ENCODE measurements around the gene ERI3. TPM values are rescaled to one million over a fixed set of nuclear protein-coding genes. Genes with fewer than 3 reads are reported as not detected.
"Not testable (repeated sequence)": the region's sequence is repeated elsewhere in the genome, so short reads cannot be mapped to it uniquely, and the experiment has no call there.

Gene ERI3
- total RNA-seq, 2 donors from 2014 or later: 26.3 to 58.8 TPM

DNA sequence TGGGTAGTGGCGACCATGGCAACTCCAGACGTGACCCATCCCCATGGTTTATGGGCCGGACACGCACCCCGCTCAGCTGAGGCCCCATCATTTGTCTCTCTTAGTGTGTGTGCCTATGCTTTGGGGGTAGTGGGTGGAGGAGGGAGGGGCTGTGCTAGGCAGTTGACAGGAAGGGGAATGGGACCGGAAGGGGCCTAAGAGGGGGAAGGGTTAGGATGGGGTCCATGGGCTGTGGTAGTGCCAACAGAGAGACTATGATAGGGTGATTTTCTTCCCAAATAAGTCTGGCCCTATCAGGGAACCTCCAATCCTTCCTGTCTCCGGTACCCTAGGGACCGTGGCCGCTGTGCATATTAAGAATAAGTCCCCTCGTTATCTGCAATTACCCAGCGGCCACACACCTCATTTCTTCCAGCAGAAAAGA, 131.9 kb downstream of the ERI3 start:
- DNase-seq (ENCODE audit: low spot score in 2 of 2) (peak in 1 of 2 donors; percentile 46), ATAC-seq (no peak)
- H3K9me3 Mint-ChIP-seq: peaks cover 0 to 4% of the 10 kb centered on the region in 2 donors
- no peaks in the 10 kb centered on the region for H3K36me3 Mint-ChIP-seq
- peak overlapping the region; percentile 31 to 58 for H3K27ac Mint-ChIP-seq

GRCh38 chr1:44222397-44223186, 132.5 kb downstream of the ERI3 start:
- DNase-seq (ENCODE audit: low spot score in 2 of 2) (no peak), ATAC-seq (no peak)
- peaks cover 0 to 4% of the 10 kb centered on the region in 2 donors for H3K9me3 Mint-ChIP-seq
- H3K36me3 Mint-ChIP-seq: no peaks in the 10 kb centered on the region
- H3K27ac Mint-ChIP-seq: peak overlapping the region; percentile 20 to 31

DNA sequence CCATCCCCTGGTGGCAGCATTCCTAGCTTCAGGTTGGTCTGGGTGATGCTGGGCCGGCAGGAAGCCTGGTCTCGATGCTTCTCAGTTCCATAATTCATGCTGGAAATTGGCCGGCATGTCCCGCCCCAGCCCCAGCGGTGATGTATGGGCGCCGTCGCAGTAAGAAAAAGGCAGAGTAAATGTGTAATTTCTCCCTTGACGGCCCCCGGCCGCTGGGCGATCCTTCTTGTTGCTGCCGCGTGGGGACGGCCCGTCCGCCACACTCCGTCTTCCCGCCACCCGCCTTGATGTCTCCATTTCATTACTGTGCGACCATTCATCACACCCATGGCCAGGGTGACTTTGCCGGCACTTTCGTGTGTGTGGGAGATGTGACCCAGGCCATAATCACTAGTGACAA, 133.3 kb downstream of the ERI3 start:
- no peaks in the 10 kb centered on the region for H3K36me3 Mint-ChIP-seq
- peak overlapping the region in 1 of 2 donors; percentile 78 for H3K27ac Mint-ChIP-seq
- DNase-seq (ENCODE audit: low spot score in 2 of 2) (no peak), ATAC-seq (no peak)
- peaks cover 0 to under 1% of the 10 kb centered on the region in 2 donors for H3K9me3 Mint-ChIP-seq

DNA sequence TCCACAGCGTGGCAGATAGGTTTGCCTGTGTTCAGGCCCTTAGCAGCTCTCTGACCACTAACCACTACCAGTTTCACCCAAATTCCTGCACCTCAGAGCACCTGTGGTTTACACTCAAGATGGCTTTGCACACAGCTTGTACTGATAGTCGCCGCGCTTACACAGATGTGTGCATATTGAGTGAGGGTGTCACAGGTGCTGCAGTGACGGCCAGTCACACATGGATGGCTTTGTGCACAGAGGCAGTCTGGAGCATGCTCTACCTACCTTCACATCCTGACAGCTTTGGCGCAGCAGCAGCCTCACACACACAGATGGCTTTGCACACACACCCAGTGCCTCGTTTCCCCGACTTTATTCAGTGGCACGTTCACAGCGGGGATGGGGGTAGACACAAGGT, 134.3 kb downstream of the ERI3 start:
- Mint-ChIP-seq H3K36me3 (no peaks in the 10 kb centered on the region), H3K9me3 (no peaks in the 10 kb centered on the region), H3K27ac (peak overlapping the region in 1 of 2 donors; percentile 31)
- DNase-seq (ENCODE audit: low spot score in 2 of 2) (no peak), ATAC-seq (peak in 1 of 2 donors; percentile 33)

DNA sequence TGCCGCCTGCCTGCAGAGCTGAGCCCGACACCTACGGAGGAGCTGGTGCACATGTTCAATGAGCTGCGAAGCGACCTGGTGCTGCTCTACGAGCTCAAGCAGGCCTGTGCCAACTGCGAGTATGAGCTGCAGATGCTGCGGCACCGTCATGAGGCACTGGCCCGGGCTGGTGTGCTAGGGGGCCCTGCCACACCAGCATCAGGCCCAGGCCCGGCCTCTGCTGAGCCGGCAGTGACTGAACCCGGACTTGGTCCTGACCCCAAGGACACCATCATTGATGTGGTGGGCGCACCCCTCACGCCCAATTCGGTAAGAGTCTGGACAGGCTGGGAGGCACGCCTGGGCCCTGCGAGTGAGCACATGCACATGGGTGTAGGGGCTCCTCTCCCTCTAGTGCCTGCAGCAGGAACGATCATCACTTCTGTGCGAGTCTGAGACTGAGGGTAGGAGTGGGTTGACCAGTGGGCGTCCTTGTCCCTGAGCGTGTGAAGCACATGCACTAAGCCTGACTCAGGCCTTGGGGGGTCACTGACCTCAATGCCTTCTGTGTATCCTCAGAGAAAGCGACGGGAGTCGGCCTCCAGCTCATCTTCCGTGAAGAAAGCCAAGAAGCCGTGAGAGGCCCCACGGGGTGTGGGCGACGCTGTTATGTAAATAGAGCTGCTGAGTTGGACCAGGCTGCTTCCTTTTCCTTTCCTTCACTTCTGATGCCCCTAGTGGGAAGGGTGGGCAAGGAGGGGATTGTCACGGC, 134.9 kb downstream of the ERI3 start:
- H3K9me3 Mint-ChIP-seq: no peaks in the 10 kb centered on the region
- DNase-seq (ENCODE audit: low spot score in 2 of 2): no peak
- no peak for ATAC-seq
- H3K36me3 Mint-ChIP-seq: no peaks in the 10 kb centered on the region
- H3K27ac Mint-ChIP-seq: no peak overlapping the region

DNA sequence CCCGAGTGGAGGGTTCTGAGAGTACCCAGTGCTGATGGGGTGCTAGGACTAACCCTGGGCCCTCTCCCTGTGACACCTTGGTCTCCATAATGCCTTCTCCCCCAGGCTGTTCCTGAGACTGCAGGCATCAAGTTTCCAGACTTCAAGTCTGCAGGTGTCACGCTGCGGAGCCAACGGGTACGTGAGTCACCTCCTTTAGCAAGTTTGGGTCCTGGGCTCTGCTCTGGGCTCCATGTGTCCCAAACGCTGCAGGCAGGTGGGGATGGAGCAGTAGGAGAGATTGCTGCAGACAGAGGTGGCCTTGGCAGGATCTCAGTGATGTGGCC, 135.8 kb downstream of the ERI3 start:
- Mint-ChIP-seq H3K27ac (no peak overlapping the region), H3K36me3 (no peaks in the 10 kb centered on the region), H3K9me3 (no peaks in the 10 kb centered on the region)
- ATAC-seq (no peak), DNase-seq (ENCODE audit: low spot score in 2 of 2) (no peak)

DNA sequence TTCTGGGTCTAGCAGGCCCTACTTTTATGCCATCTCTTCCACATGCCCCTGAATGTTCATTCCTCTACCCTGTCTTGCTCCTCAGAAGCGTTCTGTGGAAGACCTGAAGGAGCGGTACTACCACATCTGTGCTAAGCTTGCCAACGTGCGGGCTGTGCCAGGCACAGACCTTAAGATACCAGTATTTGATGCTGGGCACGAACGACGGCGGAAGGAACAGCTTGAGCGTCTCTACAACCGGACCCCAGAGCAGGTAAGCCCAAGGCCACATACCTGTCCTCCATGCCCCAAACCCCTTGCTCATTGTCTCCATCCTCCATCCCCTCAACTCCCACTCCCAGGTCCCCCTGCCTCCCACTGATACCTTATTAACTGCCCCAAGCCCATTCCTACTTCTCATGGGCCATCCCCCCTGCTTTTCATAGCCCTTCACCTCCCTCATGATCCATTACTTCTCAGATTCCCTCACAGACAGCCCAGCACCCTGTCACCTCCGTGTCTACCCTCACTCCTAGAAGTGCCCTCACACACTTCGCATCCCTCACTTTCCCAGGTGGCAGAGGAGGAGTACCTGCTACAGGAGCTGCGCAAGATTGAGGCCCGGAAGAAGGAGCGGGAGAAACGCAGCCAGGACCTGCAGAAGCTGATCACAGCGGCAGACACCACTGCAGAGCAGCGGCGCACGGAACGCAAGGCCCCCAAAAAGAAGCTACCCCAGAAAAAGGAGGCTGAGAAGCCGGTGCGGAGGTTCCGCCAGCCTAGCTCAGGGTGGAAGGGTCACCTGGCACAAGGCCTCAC, 136.4 kb downstream of the ERI3 start:
- Mint-ChIP-seq H3K27ac (peak overlapping the region in 1 of 2 donors; percentile 79), H3K36me3 (peaks cover 2 to 4% of the 10 kb centered on the region in 2 donors), H3K9me3 (no peaks in the 10 kb centered on the region)
- DNase-seq (ENCODE audit: low spot score in 2 of 2) (no peak), ATAC-seq (no peak)

DNA sequence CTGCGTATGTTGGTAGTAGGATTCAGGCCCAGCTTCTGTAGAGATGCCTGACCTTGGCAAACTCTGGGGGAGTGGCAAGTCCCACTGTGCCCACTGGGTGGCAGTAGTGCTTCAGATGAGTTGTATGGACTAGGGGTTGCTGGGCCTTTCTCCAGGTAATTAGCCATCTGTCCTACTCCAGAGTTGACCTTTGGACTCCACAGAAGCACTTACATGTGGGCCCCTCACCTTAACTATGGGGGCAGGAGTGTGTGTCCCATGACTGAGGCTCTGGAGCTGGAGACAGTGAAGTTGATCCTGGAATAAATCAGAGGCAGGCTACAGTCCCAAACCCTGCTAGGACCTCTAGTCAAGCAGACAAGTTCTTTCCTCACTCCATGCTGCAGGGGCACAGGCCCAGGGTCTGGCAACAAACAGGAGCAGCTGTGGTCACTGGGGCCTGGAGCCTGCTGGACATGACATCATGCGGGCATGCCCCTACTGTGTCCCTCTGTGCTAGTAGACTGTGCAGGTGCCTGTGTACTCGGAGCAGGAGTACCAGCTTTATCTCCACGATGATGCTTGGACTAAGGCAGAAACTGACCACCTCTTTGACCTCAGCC, 137.1 kb downstream of the ERI3 start:
- H3K9me3 Mint-ChIP-seq: no peaks in the 10 kb centered on the region
- peak overlapping the region; percentile 19 to 67 for H3K27ac Mint-ChIP-seq
- H3K36me3 Mint-ChIP-seq: peaks cover 6 to 7% of the 10 kb centered on the region in 2 donors
- ATAC-seq: peak; percentile 40 to 54
- peak in 1 of 2 donors; percentile 85 for DNase-seq (ENCODE audit: low spot score in 2 of 2)

GRCh38 chr1:44213222-44214112, 141.6 kb downstream of the ERI3 start, which contains the start of gene DMAP1:
Gene DMAP1 (plus strand): TSS chr1:44213471. CDS start chr1:44213754, 283 bp downstream.
- Mint-ChIP-seq H3K9me3 (no peaks in the 10 kb centered on the region), H3K27ac (peak within 1 kb of the TSS; percentile 94 to 97), H3K36me3 (peaks cover 6 to 9% of the 10 kb centered on the region in 2 donors)
- peak; percentile 87 to 89 for DNase-seq (ENCODE audit: low spot score in 2 of 2)
- peak; percentile 87 to 89 for ATAC-seq

DNA sequence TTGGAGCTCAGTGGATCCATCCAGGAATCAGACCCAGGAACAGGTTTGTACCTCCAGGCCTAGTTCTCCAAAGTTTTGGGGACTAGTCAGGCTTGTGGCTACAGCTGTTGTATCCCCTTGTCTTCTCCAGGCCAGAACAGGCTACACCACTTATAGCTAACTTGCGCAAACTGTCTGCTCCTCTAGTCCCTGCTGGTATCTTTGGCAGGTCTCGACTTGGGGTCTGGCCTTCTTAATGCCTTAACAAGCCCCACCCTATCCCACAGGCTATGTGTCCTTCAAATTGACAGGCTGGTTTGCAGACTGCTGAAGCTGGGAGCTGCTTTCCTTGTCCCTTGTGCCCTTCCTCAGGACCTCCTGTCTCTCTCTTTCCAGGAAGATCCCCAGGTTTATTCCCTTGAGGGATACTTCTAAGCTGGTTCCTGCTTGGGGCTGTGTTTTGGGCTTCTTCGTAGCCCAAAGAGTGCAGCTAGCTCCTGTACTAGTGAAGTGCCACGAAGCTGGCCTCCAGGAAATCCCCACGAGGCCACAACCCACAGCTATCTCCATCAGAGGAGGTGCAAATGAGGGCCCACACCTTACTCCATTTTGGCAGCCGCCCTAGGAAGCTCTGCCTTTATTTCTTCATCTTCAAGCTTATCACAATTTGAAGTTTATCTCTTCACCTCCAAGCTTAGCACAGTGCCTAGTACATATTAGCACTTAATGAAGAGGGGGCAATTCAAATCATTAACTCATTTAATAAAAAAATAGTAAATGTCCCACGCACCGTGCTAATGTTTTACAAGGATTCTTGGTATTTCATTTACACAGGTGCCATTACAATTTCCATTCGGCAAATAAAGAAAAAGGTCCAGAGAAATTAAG, 142.5 kb downstream of the ERI3 start:
- Mint-ChIP-seq H3K27ac (peak overlapping the region; percentile 94 to 97), H3K36me3 (peaks cover 6 to 9% of the 10 kb centered on the region in 2 donors), H3K9me3 (no peaks in the 10 kb centered on the region)
- ATAC-seq (peak; percentile 49 to 63), DNase-seq (ENCODE audit: low spot score in 2 of 2) (peak in 1 of 2 donors; percentile 22)

DNA sequence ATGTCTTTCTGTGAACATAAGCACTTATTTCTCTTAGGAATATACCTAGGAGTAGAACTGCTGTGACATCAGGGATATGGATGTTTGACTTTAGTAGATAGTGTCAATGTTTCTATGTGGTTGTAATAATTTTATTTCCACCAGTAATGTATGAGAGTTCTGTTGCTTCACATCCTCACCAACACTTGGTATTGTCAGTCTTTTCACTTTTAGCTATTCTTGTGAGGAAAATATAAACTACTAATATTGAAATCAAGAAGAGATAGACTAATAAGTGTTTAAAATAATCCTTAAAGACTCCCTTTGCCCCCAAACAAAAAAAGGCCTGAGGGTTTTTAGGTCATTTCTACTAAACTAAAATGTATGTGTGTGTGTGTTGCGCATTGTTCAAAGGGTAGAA, 144.5 kb downstream of the ERI3 start:
- H3K9me3 Mint-ChIP-seq: no peaks in the 10 kb centered on the region
- H3K27ac Mint-ChIP-seq: no peak overlapping the region
- DNase-seq (ENCODE audit: low spot score in 2 of 2) (no peak), ATAC-seq (no peak)
- peaks cover 6 to 9% of the 10 kb centered on the region in 2 donors for H3K36me3 Mint-ChIP-seq

DNA sequence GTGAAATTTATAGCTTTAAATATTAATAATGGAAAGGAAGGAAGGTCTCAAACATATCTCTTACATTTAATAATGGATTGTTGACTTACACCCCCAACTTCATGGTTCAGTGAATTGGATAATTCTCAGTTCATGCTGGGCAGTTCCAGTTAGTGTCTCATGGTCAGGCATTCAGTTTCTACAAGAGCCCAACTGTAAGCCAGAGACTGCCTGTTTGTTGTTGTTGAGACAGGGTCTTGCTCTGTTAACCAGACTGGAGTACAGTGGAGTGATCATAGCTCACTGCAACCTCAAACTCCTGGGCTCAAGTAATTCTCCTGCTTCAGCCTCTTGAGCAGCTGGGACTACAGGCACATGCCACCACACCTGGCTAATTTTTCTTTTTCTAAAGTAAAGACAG, 146.8 kb downstream of the ERI3 start:
- peaks cover 0 to 4% of the 10 kb centered on the region in 2 donors for H3K36me3 Mint-ChIP-seq
- H3K9me3 Mint-ChIP-seq: no peaks in the 10 kb centered on the region
- H3K27ac Mint-ChIP-seq: no peak overlapping the region
- ATAC-seq (no peak), DNase-seq (ENCODE audit: low spot score in 2 of 2) (no peak)

GRCh38 chr1:44206545-44206944, 148.5 kb downstream of the ERI3 start:
- ATAC-seq; H3K9me3 Mint-ChIP-seq; H3K27ac Mint-ChIP-seq; DNase-seq (ENCODE audit: low spot score in 2 of 2); H3K36me3 Mint-ChIP-seq: not testable (repeated sequence)

- Mint-ChIP-seq H3K36me3 (no peaks in the 10 kb centered on the region), H3K9me3 (no peaks in the 10 kb centered on the region), H3K27ac (no peak overlapping the region)
- no peak for ATAC-seq
- DNase-seq (ENCODE audit: low spot score in 2 of 2): no peak
Observed at GRCh38 chr1:44200336-44200735, 154.7 kb downstream of the ERI3 start.

GRCh38 chr1:44174630-44175029, 180.4 kb downstream of the ERI3 start:
- peaks cover 0 to 5% of the 10 kb centered on the region in 2 donors for H3K9me3 Mint-ChIP-seq
- no peak for DNase-seq (ENCODE audit: low spot score in 2 of 2)
- no peak for ATAC-seq
- peaks cover 0 to 9% of the 10 kb centered on the region in 2 donors for H3K36me3 Mint-ChIP-seq
- H3K27ac Mint-ChIP-seq: no peak overlapping the region

All from activated naive CD4-positive, alpha-beta T cell treated with anti-CD3 and anti-CD28 coated beads, Interleukin-2, amount 50 U/mL, for 72 hours (primary cell).